ENCODE data around the gene AGAP1.

GRCh38 chr2:235937936-235938335 lies 444.1 kb downstream of the AGAP1 start:
- TF ChIP-seq POLR2A (IDR thresholded peaks at IDR 0.05): no peak
- TF ChIP-seq CTCF (IDR thresholded peaks at IDR 0.05): no peak
